ENCODE measurements around the gene AARS2.

The AARS2 gene

DNA sequence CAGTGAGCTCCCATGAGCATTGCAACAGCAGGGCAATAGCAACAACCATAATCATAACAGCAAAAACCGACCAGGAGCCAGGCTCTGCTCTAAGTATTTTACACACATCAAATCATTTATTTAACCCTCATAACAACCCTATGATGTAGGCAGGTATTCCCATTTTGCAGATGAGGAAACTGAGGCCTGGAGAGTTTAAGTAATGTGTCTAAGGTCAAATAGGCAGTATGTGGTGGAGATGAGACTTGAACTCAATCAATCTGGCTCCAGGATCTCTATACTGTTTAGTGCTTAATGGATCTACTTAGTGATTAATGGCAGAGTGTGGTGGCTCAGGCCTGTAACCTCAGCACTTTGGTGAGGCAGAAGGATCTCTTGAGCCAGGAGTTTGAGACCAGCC, 39.5 kb downstream of the AARS2 start:
- no peak for DNase-seq

DNA sequence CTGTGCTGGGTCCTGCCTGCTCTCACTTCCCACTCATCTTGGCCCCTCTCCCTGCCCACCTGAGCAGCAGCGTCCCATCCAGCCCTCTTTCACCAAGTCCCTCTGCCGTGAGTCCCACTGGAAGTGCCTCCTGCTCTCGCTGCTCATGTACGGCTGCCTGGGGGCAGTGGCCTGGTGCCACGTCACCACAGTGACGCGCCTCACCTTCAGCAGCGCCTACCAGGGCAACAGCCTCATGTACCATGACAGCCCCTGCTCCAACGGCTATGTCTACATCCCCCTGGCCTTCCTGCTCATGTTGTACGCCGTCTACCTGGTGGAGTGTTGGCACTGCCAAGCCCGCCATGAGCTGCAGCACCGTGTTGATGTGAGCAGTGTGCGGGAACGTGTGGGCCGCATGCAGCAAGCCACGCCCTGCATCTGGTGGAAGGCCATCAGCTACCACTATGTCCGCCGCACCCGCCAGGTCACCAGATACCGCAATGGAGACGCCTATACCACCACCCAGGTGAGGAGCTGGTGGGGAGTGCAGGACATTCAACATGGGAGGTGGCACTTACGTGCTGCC, 40.1 kb downstream of the AARS2 start:
- DNase-seq: no peak

DNA sequence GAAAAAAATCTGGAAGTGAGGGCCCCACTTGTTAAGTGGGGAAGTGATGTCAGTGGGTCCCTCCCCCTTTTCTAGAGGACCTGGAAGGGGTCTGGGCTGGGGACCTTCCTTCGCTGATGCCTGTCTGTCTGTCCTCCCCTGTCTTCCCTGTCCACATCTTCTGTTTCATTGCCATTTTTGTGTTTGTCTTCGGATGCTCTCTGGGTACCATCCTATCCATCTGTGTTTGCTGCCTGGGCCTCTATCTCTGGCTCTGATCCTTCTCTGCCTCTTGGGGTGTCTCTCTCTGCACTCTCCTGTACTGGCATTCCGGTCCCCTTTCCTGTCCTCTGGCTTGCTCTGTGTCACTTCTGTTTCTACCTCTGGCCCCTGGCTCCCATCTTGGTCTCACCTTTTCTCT, 40.6 kb downstream of the AARS2 start:
- DNase-seq: no peak

DNA sequence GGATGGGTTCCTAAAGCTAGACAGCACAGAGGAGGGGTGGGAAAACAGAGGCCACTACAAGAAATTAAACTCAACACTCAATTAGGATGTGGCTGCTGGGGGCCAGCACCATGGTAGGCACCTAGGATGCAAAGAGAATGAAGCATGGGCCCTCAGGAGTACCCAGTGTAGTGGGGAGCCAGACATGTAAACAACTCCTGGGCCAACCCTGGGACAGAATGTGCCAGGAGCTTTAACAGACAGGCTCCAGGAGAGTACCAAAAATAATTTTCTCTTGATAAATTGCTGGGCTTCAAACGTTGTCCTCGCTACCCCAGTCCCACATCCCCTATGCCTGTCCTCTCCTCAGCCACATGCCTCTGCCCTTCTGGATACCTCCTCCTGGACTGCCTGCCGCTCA, 41.2 kb downstream of the AARS2 start:
- DNase-seq: no peak

DNA sequence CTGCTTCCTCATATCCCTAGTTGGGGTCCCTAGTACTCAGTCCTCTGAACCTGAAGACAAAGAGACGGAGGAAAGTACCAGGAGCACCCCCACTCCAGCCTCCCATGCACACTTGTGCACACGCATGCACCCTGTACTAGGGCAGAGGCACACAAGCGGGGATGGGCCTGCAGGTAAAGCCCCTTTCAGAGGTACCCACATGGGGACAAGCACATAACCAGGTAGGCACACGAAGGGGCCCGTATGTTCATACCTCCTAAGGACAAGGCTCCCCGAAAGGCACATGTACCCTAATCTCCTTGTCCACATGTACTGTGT, 41.8 kb downstream of the AARS2 start:
- no peak for DNase-seq

DNA sequence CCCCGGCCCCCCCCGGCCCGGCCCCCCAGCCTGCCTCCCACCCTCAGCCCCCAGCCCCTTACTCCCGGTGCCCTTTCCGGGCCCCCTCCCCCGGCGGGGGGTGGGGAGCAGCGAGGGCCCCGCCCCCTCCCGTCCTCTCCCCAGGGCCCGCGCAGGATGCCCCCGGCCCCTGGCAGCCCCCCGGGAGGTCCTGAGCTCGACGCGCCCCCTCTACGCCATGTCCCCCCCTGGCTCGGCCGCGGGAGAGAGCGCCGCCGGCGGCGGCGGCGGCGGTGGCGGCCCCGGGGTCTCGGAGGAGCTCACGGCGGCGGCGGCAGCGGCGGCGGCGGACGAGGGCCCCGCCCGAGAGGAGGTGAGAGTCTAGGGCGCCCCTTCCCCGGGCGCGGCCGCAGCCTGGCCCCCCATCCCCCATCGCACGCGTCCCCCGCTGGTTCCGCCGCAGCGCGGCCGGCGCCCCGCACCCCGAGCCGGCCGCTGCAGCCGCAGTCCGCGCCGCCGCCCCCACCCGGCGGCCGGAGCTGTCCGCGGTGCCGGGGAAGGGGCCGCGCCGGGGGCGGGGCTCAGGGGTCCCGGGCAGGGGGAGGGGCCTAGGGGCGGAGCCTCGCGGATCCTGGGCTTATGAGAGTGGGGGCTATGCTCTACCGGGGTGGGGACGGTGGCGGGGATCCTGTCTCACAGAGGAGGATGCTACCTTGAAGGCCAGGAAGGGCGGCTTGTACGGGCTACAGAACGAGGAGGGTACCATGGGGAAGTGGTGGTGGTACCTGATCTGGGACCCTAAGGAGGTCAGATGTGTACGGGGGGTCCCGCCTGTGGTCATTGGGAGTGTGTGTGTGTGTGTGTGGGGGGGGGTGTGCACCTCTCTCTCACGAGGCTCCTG, 42.4 kb downstream of the AARS2 start:
- no peak for DNase-seq

DNA sequence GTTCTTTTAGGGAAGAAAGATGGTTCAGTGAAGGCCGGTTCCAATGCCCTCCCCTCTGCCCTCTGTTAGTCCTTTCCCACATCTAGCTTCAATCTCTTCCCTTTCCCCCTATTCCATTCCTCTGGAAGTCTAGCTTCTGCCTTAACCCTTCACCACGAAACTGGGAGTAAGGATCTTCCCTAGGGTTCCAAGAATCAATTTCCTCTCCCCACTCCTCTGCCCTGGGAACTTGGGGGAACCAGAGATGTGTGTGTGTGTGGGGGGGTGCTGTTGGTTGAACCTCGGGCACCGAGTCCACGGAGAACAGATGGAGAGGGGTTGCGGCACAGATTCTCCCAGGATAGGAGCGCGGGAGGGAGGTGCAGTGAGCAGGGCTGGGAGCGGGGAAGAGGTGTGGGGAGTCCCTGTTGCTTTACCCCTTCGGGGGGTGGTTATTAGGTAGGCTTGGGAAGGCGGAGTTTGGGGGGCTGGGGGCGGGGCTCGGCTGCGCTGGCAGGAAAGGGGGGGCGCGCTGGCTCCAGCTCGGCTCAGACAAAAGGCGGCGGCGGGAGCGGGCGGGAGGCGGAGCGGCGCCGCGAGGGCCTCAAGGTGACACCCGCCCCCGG, 43.1 kb downstream of the AARS2 start, which contains the start of gene TMEM151B:
Gene TMEM151B (plus strand): TSS at position 530 of the 605 bp plus-strand sequence. CDS start 293 bp downstream, outside the sequence.
- peak; percentile 23 for DNase-seq

DNA sequence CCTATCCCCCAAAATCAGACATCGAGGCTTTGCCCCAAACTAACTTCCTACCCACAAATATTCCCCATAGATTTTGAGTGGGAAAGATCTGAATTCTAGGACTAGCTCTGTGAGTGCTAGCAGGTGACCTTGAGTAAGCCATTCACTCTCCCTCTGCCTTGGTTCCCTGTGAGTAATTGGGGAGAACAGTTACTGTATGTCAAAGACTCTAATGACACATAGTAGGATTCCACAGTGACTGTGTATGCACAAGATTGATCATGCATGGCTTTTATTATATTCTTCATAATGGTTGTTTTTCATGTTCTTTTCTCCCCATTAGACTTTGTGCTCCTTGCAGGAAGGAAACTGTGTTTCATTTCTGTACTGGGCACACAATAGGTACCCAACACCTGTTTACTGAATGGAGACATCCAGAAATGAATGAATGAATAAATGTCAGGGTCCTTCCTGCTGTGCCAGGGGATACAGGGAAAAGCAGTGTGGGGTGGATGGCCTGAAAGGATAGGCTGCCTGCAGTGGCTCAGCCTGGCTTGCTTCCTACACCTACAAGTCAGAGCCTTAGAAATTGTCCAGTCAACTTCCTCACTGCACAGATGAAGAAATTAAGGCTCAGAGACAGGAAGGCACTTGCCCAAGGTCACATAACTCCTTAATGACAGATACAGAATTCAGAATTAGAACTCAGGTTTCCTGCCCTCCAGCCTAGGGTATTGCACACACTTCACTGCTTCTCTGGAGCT, 43.8 kb downstream of the AARS2 start:
- DNase-seq: no peak

DNA sequence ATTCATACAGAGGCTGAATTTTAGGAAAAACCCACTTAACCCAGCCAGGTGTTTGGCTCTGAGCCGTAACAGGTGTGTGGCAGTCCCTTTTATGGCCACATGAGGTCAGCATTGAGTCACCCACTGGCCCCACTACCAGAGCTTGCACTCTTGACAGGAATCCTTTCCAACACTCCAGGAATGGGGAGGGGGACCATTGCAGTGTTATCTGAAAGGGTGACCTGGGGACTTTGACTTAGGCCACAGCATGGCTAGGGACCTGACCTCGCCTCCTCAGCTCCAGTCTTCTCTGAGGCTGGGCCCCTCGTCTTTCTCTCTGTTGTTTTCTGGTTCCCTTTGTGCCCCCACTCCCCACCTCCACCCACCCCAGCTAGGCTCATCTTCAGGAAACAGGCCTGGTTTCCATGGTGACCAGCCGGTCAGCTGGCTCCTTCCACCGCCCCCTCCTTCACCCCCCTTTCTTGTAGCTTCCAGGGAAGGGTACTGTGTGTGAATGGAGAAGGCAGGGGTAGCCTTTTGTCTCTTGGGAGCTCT, 45.0 kb downstream of the AARS2 start:
- DNase-seq: peak; percentile 52

DNA sequence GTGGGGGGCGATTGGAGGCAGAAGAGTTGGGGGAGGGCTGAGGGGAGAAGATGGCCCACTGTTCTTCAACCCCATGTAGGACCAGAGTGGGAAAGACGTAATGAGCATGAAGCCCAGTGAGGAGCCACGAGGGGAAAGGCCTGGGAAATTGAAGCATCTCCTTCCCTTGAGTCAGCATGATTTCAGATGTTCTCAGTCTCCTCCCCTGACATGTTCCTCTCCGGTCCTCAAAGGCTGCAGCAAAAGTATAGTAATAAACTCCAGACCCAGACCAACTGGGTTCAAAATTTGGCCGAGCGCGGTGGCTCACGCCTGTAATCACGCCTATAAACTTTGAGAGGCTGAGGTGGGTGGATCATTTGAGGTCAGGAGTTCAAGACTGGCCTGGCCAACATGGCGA, 45.9 kb downstream of the AARS2 start:
- DNase-seq: no peak

DNA sequence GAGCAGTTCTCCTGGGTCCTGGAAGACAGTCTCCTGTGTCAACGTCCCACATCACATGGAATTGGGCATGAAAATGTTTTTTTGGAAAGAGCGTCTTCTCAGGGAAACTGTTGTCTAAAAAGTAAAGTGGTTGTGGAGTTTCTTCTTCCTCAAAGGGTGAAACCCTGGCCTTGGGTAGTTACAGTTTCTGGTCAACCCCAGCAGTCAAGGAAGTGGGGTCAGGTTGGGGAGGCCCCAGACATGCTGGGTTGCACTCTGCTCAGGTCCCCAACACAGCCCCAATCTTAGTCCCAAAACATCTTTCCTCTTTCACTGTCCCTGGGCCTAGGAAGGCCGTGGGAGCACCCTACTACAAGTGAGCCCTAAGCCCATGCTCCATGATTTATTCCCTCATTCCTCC, 46.8 kb downstream of the AARS2 start:
- DNase-seq: no peak

DNA sequence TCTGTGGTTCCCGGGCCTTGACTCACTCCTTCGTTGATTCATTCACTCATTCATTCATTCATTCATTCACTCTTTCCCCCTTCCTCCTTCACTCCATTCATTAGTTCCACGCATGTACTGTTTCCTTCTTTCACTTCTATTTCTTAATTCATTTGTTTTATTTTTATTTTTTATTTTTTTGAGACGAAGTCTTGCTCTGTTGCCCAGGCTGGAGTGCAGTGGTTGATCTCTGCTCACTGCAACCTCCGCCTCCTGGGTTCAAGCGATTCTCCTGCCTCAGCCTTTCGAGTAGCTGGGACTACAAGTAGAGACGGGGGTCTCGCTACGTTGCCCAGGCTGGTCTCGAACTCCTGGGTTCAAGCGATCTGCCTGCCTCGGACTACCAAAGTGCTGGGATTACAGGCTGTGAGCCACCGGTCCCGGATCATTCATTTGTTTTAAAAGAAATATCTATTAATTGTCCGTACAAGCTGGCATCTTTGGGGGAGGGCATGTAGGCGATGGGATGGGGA, 47.4 kb downstream of the AARS2 start:
- no peak for DNase-seq

DNA sequence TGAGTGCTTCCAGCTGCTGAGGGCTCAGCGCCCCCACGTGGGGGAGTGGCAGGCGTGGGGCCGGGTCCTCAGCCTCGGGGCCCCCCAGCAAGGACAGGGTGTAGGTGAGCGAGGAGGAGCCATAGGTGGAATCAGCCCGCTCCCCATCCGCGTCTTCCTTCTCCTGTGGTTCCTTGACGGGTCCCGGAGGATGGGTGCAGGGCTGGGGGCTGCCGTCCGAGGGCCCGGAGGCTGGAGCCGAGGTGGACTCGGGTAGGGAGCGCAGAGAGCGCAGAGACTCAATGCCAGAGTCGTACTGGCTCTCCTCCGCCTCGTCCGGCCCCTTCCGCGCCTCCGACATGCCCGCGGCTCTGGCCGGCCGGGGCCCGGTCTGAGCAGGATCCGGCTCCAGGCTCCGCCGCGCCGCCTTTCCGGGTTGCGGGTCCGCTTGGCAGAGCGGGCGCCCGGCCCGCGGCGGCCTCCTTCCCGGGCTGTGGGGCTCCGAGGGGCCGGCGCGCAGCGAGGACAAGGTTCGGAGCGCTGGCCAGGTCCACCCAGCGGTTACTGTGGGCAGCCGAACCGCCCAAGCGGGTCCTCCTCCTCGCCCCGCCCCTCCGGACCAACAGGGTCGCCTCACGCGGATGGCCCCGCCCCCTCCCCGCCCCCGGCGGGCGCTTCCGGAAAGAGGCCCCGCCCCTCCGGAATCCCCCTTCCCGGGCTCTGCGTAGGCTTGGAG, 48.0 kb downstream of the AARS2 start, which contains the start of gene NFKBIE:
Gene NFKBIE (minus strand): TSS at position 545 of the 715 bp plus-strand sequence. CDS start 205 bp downstream, at position 340.
- DNase-seq: peak; percentile 96

DNA sequence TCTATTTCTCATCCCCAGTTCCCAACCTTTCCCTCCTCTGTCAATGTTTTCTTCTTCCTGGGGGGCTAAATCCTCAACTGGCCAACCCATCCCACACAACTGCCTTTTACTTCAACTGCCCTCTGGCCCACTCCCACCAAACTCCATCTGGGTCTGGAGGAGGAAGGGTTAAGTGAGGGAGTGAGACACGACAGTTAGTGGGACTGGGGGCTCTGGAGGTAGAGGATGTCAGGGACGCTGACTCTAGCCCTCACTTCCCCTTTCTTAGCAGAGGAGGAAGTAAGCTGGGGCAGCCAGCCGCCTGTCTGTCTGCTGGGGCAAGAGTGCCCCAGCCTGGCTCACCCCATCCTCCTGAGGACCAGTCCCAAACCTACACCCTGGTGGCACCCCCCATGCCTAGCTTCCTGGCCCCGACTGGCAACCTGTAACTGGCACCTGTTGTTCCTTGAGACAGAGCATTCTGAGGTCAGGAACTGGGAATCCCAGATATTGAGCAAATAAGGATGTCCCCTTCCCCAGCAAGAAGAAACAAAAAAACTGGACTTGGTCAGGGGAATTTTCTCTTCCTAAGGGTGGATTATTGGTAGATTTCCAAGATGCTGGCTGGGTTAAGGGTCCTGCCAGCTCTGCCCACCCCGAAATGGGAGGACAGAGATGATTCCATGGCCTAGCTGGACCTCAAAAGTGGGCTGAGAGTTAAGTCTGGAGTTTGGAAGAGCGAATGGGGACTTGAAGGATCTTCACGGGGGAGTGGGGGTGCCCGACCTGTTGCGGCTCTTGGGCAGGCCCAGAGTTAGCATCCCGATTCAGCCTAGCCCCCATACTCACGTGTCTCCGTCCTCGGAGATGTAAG, 48.8 kb downstream of the AARS2 start:
- DNase-seq: peak; percentile 34

DNA sequence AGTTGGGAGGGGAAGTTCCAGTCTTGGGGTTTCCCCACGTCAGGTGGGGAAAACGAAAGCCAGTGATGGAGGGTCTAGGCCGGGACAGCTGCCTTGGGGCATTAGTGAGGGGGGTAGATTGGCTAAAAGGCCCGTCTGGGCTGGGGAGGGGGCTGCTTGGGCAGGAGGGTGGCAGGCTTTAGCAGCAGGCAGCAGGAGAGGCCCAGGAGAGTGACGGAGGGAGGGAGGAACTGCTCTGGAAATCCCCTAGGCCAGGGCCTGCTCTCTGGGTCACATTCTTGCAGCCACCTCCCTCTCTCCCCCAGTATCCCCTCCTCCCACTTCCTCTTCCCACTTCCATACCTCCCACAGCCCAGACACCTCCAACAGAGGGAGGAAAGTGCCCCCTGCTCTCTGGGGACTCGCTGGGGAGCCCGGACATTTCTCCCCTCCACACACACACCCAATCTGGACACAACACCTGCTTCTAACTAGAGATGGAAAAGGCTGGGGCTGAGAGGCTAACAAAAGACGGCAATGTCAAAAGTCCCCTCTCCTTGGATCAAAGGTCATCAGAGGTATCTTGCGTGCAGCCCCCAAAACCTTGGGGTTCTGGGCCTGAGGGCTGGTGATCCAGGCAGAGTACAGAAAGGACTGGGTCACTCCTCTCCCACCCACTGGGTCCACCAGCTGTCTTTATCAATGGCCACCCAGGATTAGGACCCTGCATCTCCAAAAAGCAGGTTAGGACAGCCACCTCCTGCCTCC, 49.6 kb downstream of the AARS2 start:
- DNase-seq: peak; percentile 32

DNA sequence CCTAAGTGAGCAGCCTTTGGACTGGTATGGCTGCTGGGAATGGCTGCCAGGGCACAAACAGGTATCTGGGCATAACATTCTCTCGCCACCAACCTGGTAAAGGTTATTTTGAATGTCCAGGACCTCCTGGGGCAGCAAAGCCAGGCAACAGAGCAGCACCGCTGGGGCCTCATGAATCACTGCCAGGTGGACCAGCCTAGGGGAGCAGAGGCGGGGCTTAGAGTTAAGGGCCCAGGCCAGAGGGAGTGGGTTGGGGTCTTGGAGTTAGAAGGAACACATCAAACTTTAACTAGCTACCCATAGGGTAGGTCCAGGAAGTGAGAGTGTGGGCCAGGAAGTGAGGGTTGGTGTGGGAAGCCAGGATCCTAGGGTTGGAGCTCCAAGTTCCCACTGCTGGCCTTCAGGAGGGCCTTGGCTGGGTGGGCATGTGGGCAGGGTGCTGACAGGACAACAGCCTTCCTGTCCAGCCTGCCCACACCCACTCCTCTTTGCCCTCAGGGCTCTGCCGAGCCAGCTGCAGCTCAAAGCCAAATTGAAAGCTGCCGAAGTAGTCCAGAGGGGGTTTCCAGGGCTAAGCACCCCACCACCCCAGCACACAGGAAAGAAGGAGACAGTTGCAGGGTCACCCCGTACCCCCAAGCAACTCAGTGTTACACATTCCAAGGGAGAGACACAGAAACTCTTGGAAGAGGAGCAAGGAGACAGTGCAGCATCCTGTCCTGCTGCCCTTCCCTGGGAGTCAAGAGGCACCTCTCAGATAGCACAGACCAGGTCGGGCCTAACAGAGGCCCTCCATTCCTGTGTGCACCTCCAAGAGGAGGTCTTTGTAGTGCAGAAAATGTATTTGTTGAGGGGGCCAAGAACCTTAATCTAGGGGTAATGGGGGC, 50.4 kb downstream of the AARS2 start:
- no peak for DNase-seq

DNA sequence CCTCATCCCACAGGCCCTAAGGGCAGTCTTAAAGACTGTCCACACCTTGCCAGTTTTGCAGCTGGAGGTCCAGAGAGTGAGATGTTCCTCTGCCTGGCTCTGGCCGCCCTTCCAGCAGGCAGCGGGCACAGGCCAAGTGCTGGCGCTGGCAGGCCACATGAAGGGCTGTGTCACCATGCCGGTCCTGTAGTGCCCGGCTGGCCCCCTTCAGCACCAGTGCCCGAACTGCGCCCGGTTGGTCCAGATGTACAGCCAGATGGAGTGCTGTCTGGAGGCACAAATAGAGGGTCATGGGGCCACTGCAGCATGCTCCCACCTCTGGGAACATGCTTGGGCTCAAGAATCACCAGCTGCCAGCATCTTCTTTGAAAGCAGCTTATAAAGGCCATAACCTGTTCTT, 51.6 kb downstream of the AARS2 start:
- no peak for DNase-seq

DNA sequence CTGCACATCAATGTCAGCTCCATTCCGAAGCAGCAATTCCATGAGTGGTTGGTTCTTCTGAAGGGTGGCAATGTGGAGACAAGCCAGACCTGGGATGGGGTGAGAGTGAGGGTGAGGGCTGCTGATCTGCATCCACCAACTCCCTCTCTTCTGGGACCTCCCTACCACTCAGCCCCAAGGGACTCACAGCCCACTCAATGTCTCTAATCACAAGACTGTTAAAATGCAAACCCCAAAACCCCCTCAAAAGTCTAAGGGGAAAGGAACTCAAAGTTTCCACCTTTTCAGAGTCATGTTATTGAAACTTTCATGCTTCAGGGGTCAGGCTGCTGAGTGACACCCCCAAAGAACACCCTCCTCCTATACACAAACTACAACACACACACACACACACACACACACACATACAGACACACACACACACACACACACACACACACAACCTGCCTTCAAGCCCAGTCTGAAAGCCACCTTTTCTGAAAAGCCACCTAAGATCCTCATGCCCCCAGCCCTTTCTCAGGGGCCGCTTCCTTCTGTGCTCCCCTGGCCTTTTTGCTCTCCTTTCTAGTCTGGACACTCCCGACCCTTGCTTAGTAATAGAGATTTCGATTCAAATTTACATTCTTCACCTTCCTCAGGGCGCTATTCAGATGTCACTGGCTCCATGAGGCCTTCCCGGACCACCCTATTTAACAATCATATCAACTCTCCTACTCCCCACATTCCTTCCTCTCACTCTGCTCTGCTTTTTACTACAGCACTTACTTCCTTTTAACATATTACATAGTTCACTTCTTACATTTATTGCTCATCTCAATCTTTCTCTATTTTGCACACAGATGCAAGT, 52.5 kb downstream of the AARS2 start:
- no peak for DNase-seq
